ENCODE measurements around the gene AXIN1.
"Not testable (repeated sequence)": the region's sequence is repeated elsewhere in the genome, so short reads cannot be mapped to it uniquely, and the experiment has no call there.

Gene AXIN1

DNA sequence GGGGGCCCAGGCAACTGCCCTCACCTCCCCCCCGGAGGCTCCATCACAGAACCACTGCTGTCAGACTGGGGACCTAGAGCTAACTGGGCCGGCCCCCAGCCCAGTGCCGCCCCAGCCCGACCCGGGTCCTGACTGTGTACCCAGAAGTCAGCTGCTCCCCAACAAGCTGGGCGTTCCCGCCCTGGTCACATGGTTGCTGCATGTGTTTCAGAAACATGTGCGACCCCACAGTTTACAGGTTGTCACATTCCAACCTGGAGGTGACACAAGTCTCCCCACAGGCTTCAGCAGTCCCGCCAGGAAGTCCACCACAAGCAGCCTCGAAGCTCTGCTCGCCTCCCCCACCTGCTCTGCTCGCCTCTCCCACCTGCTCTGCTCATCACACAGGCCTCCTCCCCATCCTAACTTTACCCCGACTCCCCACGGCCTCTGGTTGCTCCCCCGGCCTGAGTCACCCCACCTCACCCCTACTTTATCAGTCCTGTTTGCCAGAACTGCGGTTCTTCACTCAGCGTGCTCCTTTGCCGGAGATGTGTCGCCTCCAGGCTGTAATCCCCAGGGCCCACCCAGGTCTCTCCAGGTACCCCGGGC lies 16.8 kb upstream of the AXIN1 start:
- DNase-seq, result no peak

GRCh38 chr16:368388-369158 lies 16.1 kb upstream of the AXIN1 start:
- DNase-seq, result no peak

DNA sequence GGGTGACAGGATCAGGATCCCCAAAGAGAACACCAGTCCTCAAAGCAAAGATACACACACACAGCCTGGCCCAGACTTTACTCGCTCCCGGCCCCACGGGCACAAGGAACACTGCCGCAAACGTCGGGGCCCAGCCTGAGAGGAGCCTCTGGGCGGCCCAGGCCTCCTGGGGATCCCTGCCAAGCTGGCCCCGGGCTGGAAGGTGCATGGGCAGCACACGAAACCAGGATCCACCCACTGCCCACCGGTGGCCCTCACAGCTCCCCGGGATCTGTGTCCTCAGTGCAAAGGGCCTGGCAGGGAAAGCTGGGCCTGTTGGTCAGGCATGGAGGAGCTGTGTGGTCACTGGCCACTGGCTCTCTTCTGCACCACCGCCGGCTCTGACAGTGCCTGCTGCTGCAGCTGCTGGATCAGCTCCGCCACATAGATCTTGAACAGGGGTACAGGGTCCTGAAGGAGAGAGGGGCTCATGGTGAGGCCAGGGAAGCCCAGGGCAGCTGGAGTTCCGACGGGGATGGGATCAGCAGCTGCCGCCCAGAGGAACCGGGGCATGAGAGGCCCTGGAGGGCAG lies 14.9 kb upstream of the AXIN1 start:
- no peak for DNase-seq

DNA sequence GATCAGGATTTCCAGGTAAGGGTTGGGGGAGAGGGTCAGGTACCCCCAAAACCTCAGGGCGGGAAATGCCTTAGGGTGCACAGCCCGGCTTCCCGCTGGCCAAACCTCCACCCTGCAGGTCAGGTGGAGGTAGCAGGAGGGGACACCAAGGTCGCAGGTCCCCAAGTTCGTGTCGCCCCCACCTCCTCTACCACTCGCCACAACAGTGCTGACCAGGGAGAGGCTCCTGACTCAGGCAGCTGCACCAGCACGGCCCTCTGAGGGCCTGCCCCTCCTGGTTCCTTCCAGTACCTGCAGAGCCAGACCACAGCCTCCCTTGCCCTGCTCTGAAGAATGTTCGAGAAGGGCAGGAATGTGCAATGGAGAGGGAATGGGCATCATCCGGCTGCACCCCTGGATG lies 14.0 kb upstream of the AXIN1 start:
- DNase-seq, result no peak

GRCh38 chr16:364595-365491 lies 12.3 kb upstream of the AXIN1 start:
- no peak for DNase-seq

- no peak for DNase-seq
These were observed 11.4 kb upstream of the AXIN1 start for GRCh38 chr16:363766-364490.

GRCh38 chr16:363110-363765 lies 10.7 kb upstream of the AXIN1 start:
- no peak for DNase-seq

DNA sequence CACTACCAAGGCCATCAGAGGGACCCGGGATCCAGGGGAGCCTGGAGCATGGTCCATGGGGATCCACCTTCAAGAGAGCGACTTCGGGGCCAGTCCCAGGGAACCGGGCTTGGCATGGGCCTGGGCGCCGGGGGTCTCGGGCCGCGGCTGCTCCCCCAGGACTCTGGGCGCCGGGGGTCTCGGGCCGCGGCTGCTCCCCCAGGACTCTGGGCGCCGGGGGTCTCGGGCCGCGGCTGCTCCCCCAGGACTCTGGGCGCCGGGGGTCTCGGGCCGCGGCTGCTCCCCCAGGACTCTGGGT lies 10.1 kb upstream of the AXIN1 start:
- DNase-seq, result not testable (repeated sequence)

GRCh38 chr16:361872-362701 lies 9.6 kb upstream of the AXIN1 start:
- DNase-seq, result peak; percentile 62 to 88 (median 74)

- DNase-seq, result no peak
These were observed 8.9 kb upstream of the AXIN1 start for GRCh38 chr16:361341-361871.

- no peak for DNase-seq
These were observed 8.3 kb upstream of the AXIN1 start for GRCh38 chr16:360698-361336.

- no peak for DNase-seq
These were observed 7.6 kb upstream of the AXIN1 start for GRCh38 chr16:359871-360697.

DNA sequence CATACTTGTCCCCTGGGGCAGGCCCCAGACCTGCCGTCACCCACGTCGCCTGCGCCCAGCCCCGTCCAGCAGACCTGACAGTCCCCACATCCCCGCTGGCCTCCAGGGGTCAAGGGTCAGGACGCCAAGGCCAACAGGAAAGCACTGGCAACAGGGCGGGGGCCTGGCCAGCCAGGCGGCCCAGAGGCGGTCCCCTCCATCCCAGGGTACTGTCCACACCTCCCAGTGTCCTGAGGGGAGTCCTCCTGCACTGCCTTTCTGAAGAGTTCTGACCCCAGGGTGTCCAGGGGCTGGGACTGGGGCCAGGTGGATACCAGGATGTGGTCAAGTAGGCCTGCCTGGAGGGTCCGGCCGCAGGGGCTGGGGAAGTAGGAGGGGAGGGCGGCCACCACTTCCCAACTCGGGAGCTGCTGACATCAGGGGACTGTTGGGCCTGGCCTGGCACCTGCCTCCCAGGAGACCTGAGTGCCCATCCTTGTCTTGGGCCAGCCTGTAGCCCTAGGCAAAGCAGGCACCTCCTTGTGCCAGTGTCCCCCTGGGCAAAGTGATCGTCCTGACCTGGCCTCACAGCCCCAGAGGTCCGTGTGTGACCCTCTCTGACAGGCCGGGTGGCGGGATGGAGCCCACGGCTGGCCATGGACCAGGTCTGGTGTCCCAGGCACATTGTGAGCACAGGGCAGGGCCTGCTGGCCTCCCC lies 6.7 kb upstream of the AXIN1 start:
- no peak for DNase-seq

- no peak for DNase-seq
These were observed 4.2 kb upstream of the AXIN1 start for GRCh38 chr16:356741-357140.

GRCh38 chr16:354971-355461 lies 2.5 kb upstream of the AXIN1 start:
- DNase-seq, result no peak

GRCh38 chr16:354291-354881 lies 1.9 kb upstream of the AXIN1 start:
- no peak for DNase-seq

- no peak for DNase-seq
These were observed 1.1 kb upstream of the AXIN1 start for GRCh38 chr16:353404-354290.

Measured in suppressor macrophage treated with lipopolysaccharide for 1 hour (primary cell).